Psoas muscle (tissue), 8 donors: ENCODE results near the gene USP6. TPM values are rescaled to one million over a fixed set of nuclear protein-coding genes. Genes with fewer than 3 reads are reported as not detected.
"Not testable (repeated sequence)": the region's sequence is repeated elsewhere in the genome, so short reads cannot be mapped to it uniquely, and the experiment has no call there.

ENCODE experiments used
- ATAC-seq, 4 donors: fragments of 200-7000 bp; cut with Tn5 transposase; one replicate each; pipeline ENCODE4 v1.9.1; 2020; ENCODE audit warnings: moderate library complexity in 3 of 4, mild to moderate bottlenecking in 2 of 4
- DNase-seq, 2 donors: peaks; one replicate each; pipeline ENCODE4 v3.0.0-alpha.2; 2020
- H3K27ac ChIP-seq: fragments of 200-600 bp; one replicate; pipeline ENCODE4 v1.8.0; 2022
- H3K27me3 ChIP-seq, 3 donors: fragments of 200-600 bp in 1 of 3; one replicate each; pipeline versions ENCODE4 v1.6.1 to v1.8.0; 2013 to 2022; ENCODE audit warnings: low read length in 2 of 3, mild to moderate bottlenecking in 2 of 3, moderate library complexity in 1 of 3; ENCODE audit not compliant: insufficient read depth in 3 of 3
- H3K36me3 ChIP-seq, 2 donors: fragments of 200-600 bp in 1 of 2; one replicate each; pipeline versions ENCODE4 v1.6.1 to v1.8.0; 2013 to 2022; ENCODE audit warnings: low read depth in 1 of 2, mild to moderate bottlenecking in 1 of 2, moderate library complexity in 1 of 2; ENCODE audit not compliant: insufficient read depth in 1 of 2
- H3K4me1 ChIP-seq: fragments of 200-600 bp; one replicate; pipeline ENCODE4 v1.8.0; 2022
- H3K4me3 ChIP-seq: fragments of 200-600 bp; one replicate; pipeline ENCODE4 v1.8.0; 2022; ENCODE audit warnings: mild to moderate bottlenecking
- H3K9me3 ChIP-seq: fragments of 200-600 bp; one replicate; pipeline ENCODE4 v1.8.0; 2022
- WGBS, 3 donors: extraction: QIAGEN DNeasy Blood & Tissue Kit; methylation state at CpG; one replicate each; pipeline versions ENCODE4 v1.1.6 to v1.1.7; 2013; 5-methylcytosine and 5-hydroxymethylcytosine counted together
- intact Hi-C, 2 donors: fragments of 100-400 bp; cut with DNase I; formaldehyde crosslinking; loops; one replicate each; pipeline versions ENCODE4 v1.11.0 to v1.14.2; 2022
- polyA plus RNA-seq, 3 donors: library from polyadenylated mRNA; stranded (reverse); fragments of 200-250 nt; gene quantifications; one replicate each; pipeline ENCODE4 v1.2.3, GENCODE V29; 2013
- total RNA-seq, 4 donors: library from RNA; stranded (reverse); fragmentation: NEBNext Ultra II Directional in 2 of 4; extraction: Animal tissue kit (Norgen Biotek cat#: 25700) in 2 of 4; gene quantifications; one replicate each; pipeline versions ENCODE4 v1.2.1 to v1.2.4, GENCODE V29; 2021 to 2023
- TF ChIP-seq, protein P1 (sequence below): fragments of 200-600 bp; IDR thresholded peaks from one replicate; pipeline ENCODE4 v1.8.0; 2022; ENCODE audit warnings: antibody characterized with exemption
- donor health status: healthy with polysubstance abuse.
- donor health status: DM: no; HTN: no; CAD: no; lungs with moderate emphysema.
- donor health status: Bipolar disorder and iron deficiency.
- donor health status: healthy.
- donor health status: DM: yes; HTN: yes; CAD: no.
- donor health status: DM: no; HTN: no; CAD: no.
- donor health status: DM: no; HTN: no; CAD: no.
- donor health status: DM: yes; HTN: yes; CAD: no.

USP6 gene
- total and polyA plus RNA-seq, 7 donors: 0.05 to 3.2 (median 0.40) TPM

- Histone ChIP-seq H3K4me3 (peak overlapping the region; percentile 72), H3K9me3 (no peaks in the 10 kb centered on the region), H3K36me3 (peaks cover 0 to 4% of the 10 kb centered on the region in 2 donors), H3K27me3 (peaks cover 0 to 5% (median 2%) of the 10 kb centered on the region in 3 donors), H3K27ac (peak overlapping the region; percentile 95), H3K4me1 (peaks cover 15% of the 10 kb centered on the region)
- DNase-seq: no peak
- TF ChIP-seq, protein P1, sequence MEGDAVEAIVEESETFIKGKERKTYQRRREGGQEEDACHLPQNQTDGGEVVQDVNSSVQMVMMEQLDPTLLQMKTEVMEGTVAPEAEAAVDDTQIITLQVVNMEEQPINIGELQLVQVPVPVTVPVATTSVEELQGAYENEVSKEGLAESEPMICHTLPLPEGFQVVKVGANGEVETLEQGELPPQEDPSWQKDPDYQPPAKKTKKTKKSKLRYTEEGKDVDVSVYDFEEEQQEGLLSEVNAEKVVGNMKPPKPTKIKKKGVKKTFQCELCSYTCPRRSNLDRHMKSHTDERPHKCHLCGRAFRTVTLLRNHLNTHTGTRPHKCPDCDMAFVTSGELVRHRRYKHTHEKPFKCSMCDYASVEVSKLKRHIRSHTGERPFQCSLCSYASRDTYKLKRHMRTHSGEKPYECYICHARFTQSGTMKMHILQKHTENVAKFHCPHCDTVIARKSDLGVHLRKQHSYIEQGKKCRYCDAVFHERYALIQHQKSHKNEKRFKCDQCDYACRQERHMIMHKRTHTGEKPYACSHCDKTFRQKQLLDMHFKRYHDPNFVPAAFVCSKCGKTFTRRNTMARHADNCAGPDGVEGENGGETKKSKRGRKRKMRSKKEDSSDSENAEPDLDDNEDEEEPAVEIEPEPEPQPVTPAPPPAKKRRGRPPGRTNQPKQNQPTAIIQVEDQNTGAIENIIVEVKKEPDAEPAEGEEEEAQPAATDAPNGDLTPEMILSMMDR: no peak
- peak in 2 of 4 donors; percentile 18 to 25 for ATAC-seq
- intact Hi-C loops: no loop called here
- WGBS, 3 donors: 65 to 69% (median 69%) methylated on average over 16 of the region's 16 CpGs
Observed at GRCh38 chr17:5121186-5121841, 5.5 kb downstream of the USP6 start.

DNA sequence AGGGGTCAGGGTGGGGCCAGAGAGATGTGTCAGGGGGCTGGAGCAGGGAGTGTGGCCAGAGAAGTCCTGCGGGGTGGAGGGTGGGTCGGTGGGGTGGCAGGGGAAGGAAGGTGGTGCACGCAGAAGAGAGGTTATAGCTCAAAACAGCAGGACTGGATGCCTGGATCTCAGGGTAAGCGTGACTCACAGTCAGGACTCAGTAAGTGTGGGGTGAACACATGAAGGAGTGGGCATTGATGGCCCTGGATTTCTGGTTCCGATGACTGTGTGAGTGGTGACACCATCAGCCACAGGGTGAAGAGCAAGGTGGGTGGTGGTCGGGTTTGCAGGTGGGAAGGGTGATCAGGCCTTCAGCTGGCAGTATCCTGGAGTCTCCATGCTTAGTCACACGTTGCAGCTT lies 6.2 kb downstream of the USP6 start:
- H3K36me3 ChIP-seq, H3K9me3 ChIP-seq, DNase-seq, intact Hi-C loops, H3K27me3 ChIP-seq: not testable (repeated sequence)
- Histone ChIP-seq H3K4me1 (peaks cover 15% of the 10 kb centered on the region), H3K27ac (peak overlapping the region; percentile 95), H3K4me3 (peak overlapping the region; percentile 72)
- 57 to 63% (median 61%) methylated on average over 7 of the region's 7 CpGs for WGBS, 3 donors
- ATAC-seq: peak; percentile 5 to 51 (median 26)

GRCh38 chr17:5122586-5123342 lies 6.9 kb downstream of the USP6 start:
- Histone ChIP-seq H3K4me1 (peaks cover 15% of the 10 kb centered on the region), H3K4me3 (peak overlapping the region; percentile 72), H3K27me3 (no peaks in the 10 kb centered on the region), H3K36me3 (peaks cover 0 to 4% of the 10 kb centered on the region in 2 donors), H3K9me3 (no peaks in the 10 kb centered on the region), H3K27ac (peak overlapping the region; percentile 95)
- ATAC-seq (peak; percentile 66 to 80 (median 75)), DNase-seq (peak; percentile 40 to 72)
- WGBS, 3 donors: 1 to 9% (median 4%) methylated on average over 44 to 75 of the region's 75 CpGs
- intact Hi-C loops: no loop called here
- TF ChIP-seq, protein P1: no peak

- H3K9me3 ChIP-seq: no peaks in the 10 kb centered on the region
- 55 to 62% (median 60%) methylated on average over 46 to 53 of the region's 53 CpGs for WGBS, 3 donors
- H3K27ac ChIP-seq: peak overlapping the region; percentile 95
- TF ChIP-seq, protein P1: no peak
- H3K36me3 ChIP-seq: peaks cover 0 to 4% of the 10 kb centered on the region in 2 donors
- ATAC-seq (peak in 2 of 4 donors; percentile 30), DNase-seq (no peak)
- H3K4me3 ChIP-seq: peak overlapping the region; percentile 72
- H3K27me3 ChIP-seq: no peaks in the 10 kb centered on the region
- intact Hi-C loops: no loop called here
- peaks cover 15% of the 10 kb centered on the region for H3K4me1 ChIP-seq
Observed at GRCh38 chr17:5123343-5124124, 7.7 kb downstream of the USP6 start.

DNA sequence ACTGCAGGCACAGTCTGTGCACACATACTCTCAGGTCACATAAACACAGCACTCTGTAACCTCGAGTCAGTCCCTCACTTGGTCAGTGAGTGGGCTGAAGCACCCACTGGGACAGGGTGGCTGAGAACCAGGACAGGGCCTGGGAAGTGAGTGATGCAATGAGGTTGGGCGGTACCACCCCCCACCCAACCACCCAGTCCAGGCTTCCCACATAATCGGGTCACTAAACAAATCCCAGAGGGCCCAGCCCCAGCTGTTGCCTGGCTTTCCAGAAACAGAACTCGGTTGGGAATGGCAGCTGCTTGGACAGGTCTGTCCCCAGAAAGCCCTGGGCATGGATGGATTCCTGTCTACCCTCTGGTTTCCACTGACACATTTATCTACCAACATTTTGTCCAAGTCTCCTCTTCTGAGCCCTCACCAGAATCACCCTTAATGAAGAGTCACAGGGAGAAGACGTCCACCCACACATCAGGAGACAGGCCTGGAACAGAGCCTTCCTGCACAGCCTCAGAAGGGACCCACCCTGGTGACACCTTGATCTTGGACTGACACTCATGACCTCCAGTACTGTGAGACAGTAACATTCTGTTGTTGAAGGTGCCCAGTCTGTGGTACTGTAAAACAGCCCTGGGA lies 8.4 kb downstream of the USP6 start:
- ATAC-seq: peak in 2 of 4 donors; percentile 7 to 15
- H3K27me3 ChIP-seq, DNase-seq, H3K4me3 ChIP-seq, H3K36me3 ChIP-seq, intact Hi-C loops, H3K9me3 ChIP-seq: not testable (repeated sequence)
- Histone ChIP-seq H3K27ac (peak overlapping the region; percentile 95), H3K4me1 (peaks cover 14% of the 10 kb centered on the region)
- WGBS, 3 donors: 35 to 46% (median 38%) methylated on average over 5 of the region's 5 CpGs

- WGBS, 3 donors: 80 to 85% (median 81%) methylated on average over 7 of the region's 7 CpGs
- not testable (repeated sequence) for ATAC-seq
Observed at GRCh38 chr17:5124896-5125295, 9.1 kb downstream of the USP6 start.

More at GRCh38 chr17:5124896-5125295, 9.1 kb downstream of the USP6 start:
- H3K4me1 ChIP-seq, intact Hi-C loops, H3K36me3 ChIP-seq, H3K27ac ChIP-seq, H3K9me3 ChIP-seq, DNase-seq, H3K4me3 ChIP-seq, H3K27me3 ChIP-seq: not testable (repeated sequence)
